ENCODE data around the gene PHLDA1.

- TF ChIP-seq CTCF (IDR thresholded peaks at IDR 0.05) (no peak), POLR2A (IDR thresholded peaks at IDR 0.05) (no peak)
These were observed 46.0 kb downstream of the PHLDA1 start for GRCh38 chr12:75985566-75985965.
